HEK293 (cell line): ENCODE results near the gene MARCHF7.

ENCODE experiments used
- CTCF ChIP-seq: fragments of 450-650 bp; formaldehyde crosslinking; IDR thresholded peaks from 2 replicates; pipeline ENCODE4 v1.5.1; 2016; ENCODE audit warnings: missing biosample characterization, missing genetic modification characterization
- YY2 ChIP-seq: fragments of 450-650 bp; formaldehyde crosslinking; IDR thresholded peaks from 2 replicates; pipeline ENCODE4 v1.5.1; 2016; ENCODE audit warnings: missing biosample characterization, missing genetic modification characterization
- ZNF146 ChIP-seq: fragments of 450-650 bp; formaldehyde crosslinking; IDR thresholded peaks from 2 replicates; pipeline ENCODE4 v1.5.1; 2016; ENCODE audit warnings: missing biosample characterization, missing genetic modification characterization
- ZNF175 ChIP-seq: fragments of 450-650 bp; formaldehyde crosslinking; IDR thresholded peaks from 2 replicates; pipeline ENCODE4 v1.5.1; 2016; ENCODE audit warnings: missing biosample characterization, missing genetic modification characterization
- ZNF398 ChIP-seq: fragments of 450-650 bp; formaldehyde crosslinking; IDR thresholded peaks from 2 replicates; pipeline ENCODE4 v1.5.1; 2017; ENCODE audit warnings: missing biosample characterization, missing genetic modification characterization
- ZNF426 ChIP-seq: fragments of 450-650 bp; formaldehyde crosslinking; IDR thresholded peaks from 2 replicates; pipeline ENCODE4 v1.5.1; 2017; ENCODE audit warnings: missing biosample characterization, missing genetic modification characterization, mild to moderate bottlenecking, inconsistent platforms, moderate library complexity
- TF ChIP-seq, protein P1 (sequence below): fragments of 450-650 bp; formaldehyde crosslinking; IDR thresholded peaks from 2 replicates; pipeline ENCODE4 v1.5.1; 2016; ENCODE audit warnings: missing biosample characterization, missing genetic modification characterization

- no peak for TF ChIP-seq CTCF (tag by site-specific recombination)
- no peak for TF ChIP-seq ZNF398 (tag by site-specific recombination)
- TF ChIP-seq ZNF175 (tag by site-specific recombination), result no peak
- TF ChIP-seq, protein P1, sequence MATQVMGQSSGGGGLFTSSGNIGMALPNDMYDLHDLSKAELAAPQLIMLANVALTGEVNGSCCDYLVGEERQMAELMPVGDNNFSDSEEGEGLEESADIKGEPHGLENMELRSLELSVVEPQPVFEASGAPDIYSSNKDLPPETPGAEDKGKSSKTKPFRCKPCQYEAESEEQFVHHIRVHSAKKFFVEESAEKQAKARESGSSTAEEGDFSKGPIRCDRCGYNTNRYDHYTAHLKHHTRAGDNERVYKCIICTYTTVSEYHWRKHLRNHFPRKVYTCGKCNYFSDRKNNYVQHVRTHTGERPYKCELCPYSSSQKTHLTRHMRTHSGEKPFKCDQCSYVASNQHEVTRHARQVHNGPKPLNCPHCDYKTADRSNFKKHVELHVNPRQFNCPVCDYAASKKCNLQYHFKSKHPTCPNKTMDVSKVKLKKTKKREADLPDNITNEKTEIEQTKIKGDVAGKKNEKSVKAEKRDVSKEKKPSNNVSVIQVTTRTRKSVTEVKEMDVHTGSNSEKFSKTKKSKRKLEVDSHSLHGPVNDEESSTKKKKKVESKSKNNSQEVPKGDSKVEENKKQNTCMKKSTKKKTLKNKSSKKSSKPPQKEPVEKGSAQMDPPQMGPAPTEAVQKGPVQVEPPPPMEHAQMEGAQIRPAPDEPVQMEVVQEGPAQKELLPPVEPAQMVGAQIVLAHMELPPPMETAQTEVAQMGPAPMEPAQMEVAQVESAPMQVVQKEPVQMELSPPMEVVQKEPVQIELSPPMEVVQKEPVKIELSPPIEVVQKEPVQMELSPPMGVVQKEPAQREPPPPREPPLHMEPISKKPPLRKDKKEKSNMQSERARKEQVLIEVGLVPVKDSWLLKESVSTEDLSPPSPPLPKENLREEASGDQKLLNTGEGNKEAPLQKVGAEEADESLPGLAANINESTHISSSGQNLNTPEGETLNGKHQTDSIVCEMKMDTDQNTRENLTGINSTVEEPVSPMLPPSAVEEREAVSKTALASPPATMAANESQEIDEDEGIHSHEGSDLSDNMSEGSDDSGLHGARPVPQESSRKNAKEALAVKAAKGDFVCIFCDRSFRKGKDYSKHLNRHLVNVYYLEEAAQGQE (tag by site-specific recombination), result no peak
- no peak for TF ChIP-seq YY2 (tag by site-specific recombination)
- no peak for TF ChIP-seq ZNF426
- TF ChIP-seq ZNF146 (tag by site-specific recombination), result no peak
Observed at GRCh38 chr2:159716857-159717256, 4.6 kb downstream of the MARCHF7 start.
